Liver (tissue), 9 donors: Measurements from ENCODE around the gene NPEPL1. TPM values are rescaled to one million over a fixed set of nuclear protein-coding genes. Genes with fewer than 3 reads are reported as not detected.

Experiments used
- DNase-seq: peaks from one replicate; pipeline ENCODE4 v3.0.0-alpha.2; 2017; ENCODE audit warnings: low spot score
- H3K27ac ChIP-seq, 2 donors: one replicate each; pipeline ENCODE4 v1.7.0; 2013; ENCODE audit warnings: inconsistent platforms in 2 of 2, low read length in 2 of 2, control low read depth in 1 of 2, low read depth in 1 of 2, mild to moderate bottlenecking in 1 of 2
- H3K27me3 ChIP-seq, 4 donors: one replicate each; pipeline versions ENCODE4 v1.6.1 to v1.7.0; 2013; ENCODE audit warnings: low read length in 3 of 4, inconsistent platforms in 1 of 4, mild to moderate bottlenecking in 1 of 4, moderate library complexity in 1 of 4; ENCODE audit not compliant: control insufficient read depth in 4 of 4, insufficient read depth in 4 of 4
- H3K36me3 ChIP-seq, 4 donors: one replicate each; pipeline versions ENCODE4 v1.6.1 to v1.7.0; 2013; ENCODE audit warnings: low read length in 3 of 4, mild to moderate bottlenecking in 3 of 4, low read depth in 1 of 4, moderate library complexity in 1 of 4; ENCODE audit not compliant: control insufficient read depth in 4 of 4, insufficient read depth in 3 of 4
- H3K4me1 ChIP-seq, 4 donors: one replicate each; pipeline versions ENCODE4 v1.6.1 to v1.7.0; 2013; ENCODE audit warnings: low read length in 3 of 4, mild to moderate bottlenecking in 3 of 4, moderate library complexity in 1 of 4; ENCODE audit not compliant: control insufficient read depth in 4 of 4, insufficient read depth in 4 of 4
- H3K4me3 ChIP-seq, 3 donors: one replicate each; pipeline versions ENCODE4 v1.6.1 to v1.7.0; 2013; ENCODE audit warnings: low read length in 3 of 3, control low read depth in 1 of 3, low read depth in 1 of 3, mild to moderate bottlenecking in 1 of 3
- H3K9ac ChIP-seq, 2 donors: one replicate each; pipeline ENCODE4 v1.7.0; 2013; ENCODE audit warnings: low read length in 2 of 2, mild to moderate bottlenecking in 2 of 2, moderate library complexity in 2 of 2, control low read depth in 1 of 2, low read depth in 1 of 2
- H3K9me3 ChIP-seq, 4 donors: one replicate each; pipeline versions ENCODE4 v1.6.1 to v1.7.0; 2013; ENCODE audit warnings: low read length in 3 of 4; ENCODE audit not compliant: control insufficient read depth in 4 of 4
- ATF3 ChIP-seq: IDR thresholded peaks from 2 replicates; pipeline ENCODE4 v1.6.1; 2016; ENCODE audit warnings: antibody characterized with exemption
- CTCF ChIP-seq: fragments of 150-350 bp; IDR thresholded peaks from 2 replicates; pipeline ENCODE4 v1.5.1; 2017; ENCODE audit warnings: improper control_type of control experiment, low read depth, low read length; ENCODE audit not compliant: missing input control
- EGR1 ChIP-seq, 2 donors: IDR thresholded peaks; 2 replicates each; pipeline ENCODE4 v1.6.1; 2016 to 2018; ENCODE audit warnings: antibody characterized with exemption in 2 of 2, low read depth in 2 of 2
- FOXA1 ChIP-seq: IDR thresholded peaks from 2 replicates; pipeline ENCODE4 v1.6.1; 2016; ENCODE audit warnings: antibody characterized with exemption
- FOXA2 ChIP-seq: IDR thresholded peaks from 2 replicates; pipeline ENCODE4 v1.6.1; 2016; ENCODE audit warnings: antibody characterized with exemption
- GABPA ChIP-seq, 2 donors: IDR thresholded peaks in 1 of 2; conservative IDR thresholded peaks in 1 of 2; 2 replicates each; pipeline ENCODE4 v1.6.1; 2016; ENCODE audit warnings: antibody characterized with exemption in 2 of 2, mild to moderate bottlenecking in 1 of 2, moderate library complexity in 1 of 2
- HNF4A ChIP-seq, 2 donors: conservative IDR thresholded peaks; 2 replicates each; pipeline ENCODE4 v1.6.1; 2016; ENCODE audit warnings: antibody characterized with exemption in 2 of 2, mild to moderate bottlenecking in 2 of 2
- HNF4G ChIP-seq: IDR thresholded peaks from 2 replicates; pipeline ENCODE4 v1.6.1; 2016; ENCODE audit warnings: antibody characterized with exemption
- JUND ChIP-seq, 2 donors: IDR thresholded peaks; 2 replicates each; pipeline ENCODE4 v1.6.1; 2016; ENCODE audit warnings: antibody characterized with exemption in 2 of 2
- MAX ChIP-seq: IDR thresholded peaks from 2 replicates; pipeline ENCODE4 v1.6.1; 2016; ENCODE audit warnings: antibody characterized with exemption
- NR2F2 ChIP-seq: IDR thresholded peaks from 2 replicates; pipeline ENCODE4 v1.6.1; 2016; ENCODE audit warnings: antibody characterized with exemption
- RAD21 ChIP-seq, 2 donors: IDR thresholded peaks; 2 replicates each; pipeline ENCODE4 v1.6.1; 2016; ENCODE audit warnings: antibody characterized with exemption in 2 of 2, mild to moderate bottlenecking in 2 of 2
- REST ChIP-seq: IDR thresholded peaks from 2 replicates; pipeline ENCODE4 v1.6.1; 2016; ENCODE audit warnings: antibody characterized with exemption, mild to moderate bottlenecking
- RXRA ChIP-seq, 2 donors: IDR thresholded peaks; 2 replicates each; pipeline ENCODE4 v1.6.1; 2017 to 2018; ENCODE audit warnings: antibody characterized with exemption in 2 of 2, mild to moderate bottlenecking in 1 of 2
- TAF1 ChIP-seq: conservative IDR thresholded peaks from 2 replicates; pipeline ENCODE4 v1.6.1; 2016; ENCODE audit warnings: antibody characterized with exemption, mild to moderate bottlenecking
- YY1 ChIP-seq: IDR thresholded peaks from 2 replicates; pipeline ENCODE4 v1.6.1; 2016; ENCODE audit warnings: antibody characterized with exemption, mild to moderate bottlenecking
- ZBTB33 ChIP-seq: IDR thresholded peaks from 2 replicates; pipeline ENCODE4 v1.6.1; 2016; ENCODE audit warnings: antibody characterized with exemption
- WGBS: extraction: QIAGEN DNeasy Blood & Tissue Kit; methylation state at CpG from one replicate; pipeline ENCODE4 v1.1.7; 2013; 5-methylcytosine and 5-hydroxymethylcytosine counted together
- polyA plus RNA-seq, 2 donors: library from polyadenylated mRNA; stranded (reverse) in 1 of 2; unstranded in 1 of 2; fragments of 200-250 nt in 1 of 2; fragments of >200 nt in 1 of 2; fragmentation: Nextera tagmentation in 1 of 2; extraction: Ambion mirVana in 1 of 2; gene quantifications; one replicate each; pipeline versions ENCODE4 v1.2.1 to v1.2.3, GENCODE V29; 2013 to 2015
- total RNA-seq, 2 donors: library from RNA; depleted of rRNA; stranded (reverse); fragments of >200 nt; gene quantifications; one replicate each; pipeline ENCODE4 v1.2.3, GENCODE V29; 2014
- donor health status: healthy.
- donor health status: healthy.
- donor health status: healthy.
- donor health status: healthy.
- donor health status: healthy.

NPEPL1 gene
- total and polyA plus RNA-seq, 4 donors = 8.0 to 13.3 (median 10.9) TPM

GRCh38 chr20:58721951-58722778 is 29.6 kb downstream of the NPEPL1 start:
- 60% methylated on average over 22 of the region's 22 CpGs for WGBS
- DNase-seq = peak; percentile 23

GRCh38 chr20:58722877-58723627 is 30.5 kb downstream of the NPEPL1 start:
- H3K27ac ChIP-seq = no peak overlapping the region
- H3K4me1 ChIP-seq = no peaks in the 10 kb centered on the region
- TF ChIP-seq HNF4A (conservative IDR thresholded peaks at IDR 0.05) (no peak), REST (no peak), HNF4G (no peak), TAF1 (no peak)
- WGBS = 69% methylated on average over 9 of the region's 9 CpGs
- no peaks in the 10 kb centered on the region for H3K9me3 ChIP-seq
- no peak for DNase-seq
- H3K36me3 ChIP-seq = no peaks in the 10 kb centered on the region
- H3K4me3 ChIP-seq = no peak overlapping the region
- no peak overlapping the region for H3K9ac ChIP-seq
- peaks cover 0 to 4% (median 1%) of the 10 kb centered on the region in 4 donors for H3K27me3 ChIP-seq

More at GRCh38 chr20:58721951-58722778, 29.6 kb downstream of the NPEPL1 start:
- Histone ChIP-seq H3K36me3 (no peaks in the 10 kb centered on the region), H3K4me3 (no peak overlapping the region), H3K27me3 (peaks cover 0 to 4% (median 1%) of the 10 kb centered on the region in 4 donors), H3K9me3 (no peaks in the 10 kb centered on the region), H3K4me1 (no peaks in the 10 kb centered on the region), H3K9ac (no peak overlapping the region), H3K27ac (no peak overlapping the region)
- TF ChIP-seq NR2F2 (no peak), RAD21 (IDR thresholded peaks at IDR 0.05) (no peak), HNF4G (no peak), RXRA (IDR thresholded peaks at IDR 0.05) (no peak), YY1 (no peak), HNF4A (conservative IDR thresholded peaks at IDR 0.05) (no peak), ZBTB33 (no peak)

- H3K4me1 ChIP-seq = no peaks in the 10 kb centered on the region
- H3K4me3 ChIP-seq = no peak overlapping the region
- H3K9ac ChIP-seq = no peak overlapping the region
- no peak for DNase-seq
- no peak overlapping the region for H3K27ac ChIP-seq
- no peaks in the 10 kb centered on the region for H3K9me3 ChIP-seq
- H3K36me3 ChIP-seq = no peaks in the 10 kb centered on the region
- 92% methylated on average over 3 of the region's 3 CpGs for WGBS
- H3K27me3 ChIP-seq = peaks cover 0 to 4% (median 1%) of the 10 kb centered on the region in 4 donors
- TF ChIP-seq FOXA2 = no peak
- TF ChIP-seq RAD21 (IDR thresholded peaks at IDR 0.05) = no peak
- no peak for TF ChIP-seq ATF3
- TF ChIP-seq FOXA1 = no peak
- no peak for TF ChIP-seq RXRA (IDR thresholded peaks at IDR 0.05)
- no peak for TF ChIP-seq TAF1
- TF ChIP-seq HNF4G = no peak
- TF ChIP-seq JUND (IDR thresholded peaks at IDR 0.05) = no peak
- TF ChIP-seq MAX = no peak
- no peak for TF ChIP-seq YY1
- no peak for TF ChIP-seq GABPA (IDR thresholded peaks at IDR 0.05 in 1 of 2, conservative IDR thresholded peaks at IDR 0.05 in 1 of 2)
- TF ChIP-seq NR2F2 = no peak
- TF ChIP-seq EGR1 (IDR thresholded peaks at IDR 0.05; ENCODE audit: low read depth in 2 of 2) = no peak
- no peak for TF ChIP-seq CTCF
These were observed 31.0 kb downstream of the NPEPL1 start for GRCh38 chr20:58723628-58723984.
